GM19239 (cell line): ENCODE results near the gene GNB3.
A peak's percentile ranks its signal among the peaks of the same experiment; 100 is the strongest.
"Not testable (repeated sequence)": the region's sequence is repeated elsewhere in the genome, so short reads cannot be mapped to it uniquely, and the experiment has no call there.

Experiments used
- DNase-seq: peaks from one replicate; pipeline ENCODE4 v3.0.0; 2011; ENCODE audit warnings: low spot score; ENCODE audit not compliant: insufficient read length
- FAIRE-seq: peaks from 2 replicates; lab custom pipeline; 2011; peaks lifted over from hg19 to GRCh38; lab: Jason Lieb, UNC

The GNB3 gene

DNA sequence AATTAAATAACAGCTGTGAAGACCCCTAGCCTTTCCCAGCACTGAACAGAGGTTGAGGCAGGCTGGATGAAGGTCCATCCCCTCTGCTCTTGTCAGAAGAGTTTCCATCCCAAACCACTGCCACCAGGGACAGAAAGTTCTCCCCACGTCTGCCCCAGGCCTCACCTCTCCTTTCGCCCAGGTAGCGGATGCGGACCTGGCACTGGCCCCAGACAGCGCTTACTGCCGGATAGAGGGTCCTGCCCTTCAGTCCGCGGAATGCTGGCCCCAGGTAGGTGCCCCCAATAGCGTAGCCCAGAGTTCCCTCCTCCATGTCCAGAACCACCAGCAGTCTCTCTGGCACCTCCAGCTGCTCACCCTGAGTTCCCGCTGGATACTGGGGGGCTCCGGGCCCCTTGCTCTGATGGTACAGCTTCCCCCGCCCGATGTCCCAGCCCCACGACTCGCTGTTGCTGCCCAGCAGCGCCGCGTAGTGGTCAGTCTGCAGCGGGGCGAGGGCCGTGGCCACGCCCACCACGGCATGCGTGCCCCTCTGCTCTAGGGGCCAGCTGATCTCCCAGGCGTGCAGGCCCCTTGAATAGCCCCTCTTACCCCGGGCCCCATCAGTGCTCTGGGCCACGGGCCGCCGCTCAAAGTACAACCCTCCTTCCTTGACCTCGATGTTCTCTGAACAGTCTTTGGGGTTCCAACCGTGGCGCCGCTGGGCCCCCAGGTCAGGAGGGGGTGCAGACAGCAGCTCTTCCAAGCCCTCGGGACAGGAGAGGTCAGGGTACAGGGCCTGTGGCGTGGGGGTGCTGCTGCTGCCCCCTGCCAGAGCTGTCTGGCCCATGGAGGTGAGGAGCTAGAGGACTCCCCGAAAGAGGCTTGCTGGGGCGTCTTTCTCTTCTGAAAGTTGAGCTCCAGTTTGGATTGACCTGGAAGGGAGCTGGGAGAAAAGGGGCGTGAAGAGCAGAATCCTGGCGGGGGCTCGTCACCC is 31.6 kb downstream of the GNB3 start:
- FAIRE-seq (peak; percentile 70), DNase-seq (no peak)

DNA sequence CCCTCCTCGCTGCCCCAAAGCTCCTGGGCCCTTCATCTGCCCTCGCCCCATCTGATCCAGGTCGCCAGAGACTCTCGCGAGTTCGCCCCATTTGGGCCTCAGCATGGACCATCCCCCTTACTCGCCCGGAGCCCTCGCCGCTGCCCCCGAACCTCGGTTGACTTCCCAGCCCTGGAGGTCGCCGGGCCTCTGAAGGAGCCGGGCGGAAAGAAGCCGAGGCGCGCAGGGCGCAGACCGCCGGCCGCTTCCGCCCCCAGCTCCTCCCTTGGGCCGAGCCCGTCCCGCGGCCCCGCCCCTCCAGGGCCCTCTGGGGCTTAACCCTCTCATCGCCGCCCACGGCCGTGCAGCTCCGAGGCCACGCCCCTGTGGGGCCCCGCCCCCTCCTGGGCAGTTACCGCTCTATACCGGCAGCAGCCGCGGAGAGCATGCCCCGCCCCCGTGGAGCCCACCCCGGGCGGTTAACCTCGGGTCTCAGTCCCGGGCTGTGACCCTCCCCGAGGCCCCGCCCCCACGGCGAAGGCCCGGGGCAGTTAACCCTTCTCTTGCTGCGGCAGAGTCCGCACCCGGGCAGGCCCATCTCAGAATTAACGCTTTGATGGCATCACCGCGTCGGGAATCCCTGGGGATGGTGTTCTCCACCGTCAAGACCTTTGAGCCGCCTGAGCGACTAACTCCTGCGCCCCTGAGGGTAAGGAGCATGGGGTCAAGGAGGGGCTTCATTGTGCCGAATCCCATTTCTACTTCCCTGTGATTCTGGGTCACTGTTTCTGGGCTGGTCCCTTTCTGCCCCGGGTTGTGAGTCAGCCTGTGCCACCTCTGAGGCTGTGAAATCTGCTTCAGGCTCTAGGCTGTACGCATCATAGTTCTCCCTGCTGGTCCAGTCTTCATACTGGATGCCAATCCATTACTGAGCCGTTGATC is 32.6 kb downstream of the GNB3 start, which contains the start of gene SPSB2:
TSS of gene SPSB2 (minus strand) at position 210 of the 921 bp plus-strand sequence. CDS start 402 bp downstream, outside the sequence.
- FAIRE-seq (peak; percentile 78), DNase-seq (peak; percentile 89)

DNA sequence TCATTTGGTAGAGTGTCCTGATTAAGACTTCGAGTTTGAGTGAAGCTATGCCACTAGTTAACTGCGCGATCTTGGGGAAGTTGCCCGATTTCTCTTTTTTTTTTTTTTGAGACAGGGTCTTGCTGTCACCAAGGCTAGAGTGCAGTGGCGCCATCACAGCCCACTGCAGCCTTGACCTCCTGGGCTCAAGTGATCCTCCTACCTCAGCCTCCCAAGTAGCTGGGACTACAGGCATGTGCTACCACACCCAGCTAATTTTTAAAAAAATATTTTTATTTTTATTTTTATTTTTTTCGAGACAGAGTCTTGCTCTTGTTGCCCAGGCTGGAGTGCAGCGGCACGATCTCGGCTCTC is 33.3 kb downstream of the GNB3 start:
- not testable (repeated sequence) for DNase-seq, FAIRE-seq

DNA sequence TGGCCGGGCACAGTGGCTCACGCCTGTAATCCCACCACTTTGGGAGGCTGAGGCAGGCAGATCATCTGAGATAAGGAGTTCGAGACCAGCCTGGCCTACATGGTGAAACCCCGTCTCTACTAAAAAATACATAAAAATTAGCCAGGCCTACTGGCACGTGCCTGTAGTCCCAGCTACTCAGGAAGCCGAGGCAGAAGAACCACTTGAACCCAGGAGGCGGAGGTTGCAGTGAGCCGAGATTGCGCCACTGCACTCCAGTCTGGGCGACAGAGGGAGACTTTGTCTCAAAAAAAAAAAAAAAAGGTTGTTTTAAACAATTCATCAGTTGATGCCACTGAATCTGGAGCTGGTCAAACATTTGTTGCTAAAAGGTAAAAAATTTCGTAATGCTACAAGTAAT is 39.1 kb downstream of the GNB3 start:
- FAIRE-seq, DNase-seq: not testable (repeated sequence)

DNA sequence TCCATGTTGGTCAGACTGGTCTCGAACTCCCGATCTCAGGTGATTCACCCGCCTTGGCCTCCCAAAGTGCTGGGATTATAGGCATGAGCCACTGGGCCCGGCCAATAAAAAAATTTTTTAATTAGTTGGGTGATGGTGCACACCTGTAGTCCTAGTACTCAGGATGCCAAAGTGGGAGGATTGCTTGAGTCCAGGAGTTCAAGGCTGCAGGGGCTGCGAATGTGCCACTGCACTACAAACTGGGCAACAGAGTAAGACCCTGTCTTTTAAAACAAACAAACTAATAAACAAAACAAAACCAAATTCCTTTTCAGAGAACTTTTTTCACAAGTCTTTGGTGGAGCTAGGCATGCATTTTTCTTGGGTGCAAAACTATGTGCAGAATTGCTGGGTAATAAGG is 42.5 kb downstream of the GNB3 start:
- no peak for DNase-seq
- no peak for FAIRE-seq

DNA sequence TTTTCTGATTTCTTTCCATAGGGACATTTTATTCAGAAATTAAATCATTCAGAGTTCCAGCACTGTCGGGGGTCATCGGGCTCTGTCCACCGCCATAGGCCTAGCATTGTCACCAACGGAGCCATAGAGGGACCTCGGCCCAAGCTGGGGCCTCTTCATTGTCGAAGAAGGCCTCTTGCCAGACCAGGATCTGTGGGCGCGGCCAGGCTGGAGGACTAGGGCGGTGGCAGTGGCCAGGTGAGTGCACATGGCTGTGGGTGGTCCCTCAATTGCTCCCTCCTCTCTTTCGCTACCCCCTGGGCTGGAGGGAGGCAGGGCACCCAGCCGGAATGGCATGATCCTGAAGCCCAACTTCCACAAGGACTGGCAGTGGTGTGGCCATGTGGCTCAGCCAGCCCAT is 43.0 kb downstream of the GNB3 start:
- DNase-seq (no peak), FAIRE-seq (no peak)

DNA sequence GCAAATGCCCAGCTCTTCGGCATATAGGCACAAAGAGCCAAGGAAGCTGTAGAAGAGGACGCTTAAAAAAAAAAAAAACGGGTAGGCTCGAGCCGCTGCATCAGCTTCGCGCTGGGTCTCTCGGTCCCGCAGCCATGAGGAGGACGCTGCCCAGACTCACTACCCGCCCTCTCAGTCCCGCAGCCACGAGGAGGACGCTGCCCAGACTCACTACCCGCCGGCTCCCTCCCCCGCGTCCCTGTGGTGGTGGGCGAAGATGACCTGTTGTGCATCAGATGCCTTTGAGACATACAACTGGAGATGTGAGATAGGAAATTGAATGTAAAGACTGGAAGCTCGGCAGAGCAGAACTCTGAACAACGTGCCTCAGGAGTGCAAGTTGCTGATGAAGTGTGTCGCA is 43.8 kb downstream of the GNB3 start:
- DNase-seq: no peak
- FAIRE-seq: no peak

DNA sequence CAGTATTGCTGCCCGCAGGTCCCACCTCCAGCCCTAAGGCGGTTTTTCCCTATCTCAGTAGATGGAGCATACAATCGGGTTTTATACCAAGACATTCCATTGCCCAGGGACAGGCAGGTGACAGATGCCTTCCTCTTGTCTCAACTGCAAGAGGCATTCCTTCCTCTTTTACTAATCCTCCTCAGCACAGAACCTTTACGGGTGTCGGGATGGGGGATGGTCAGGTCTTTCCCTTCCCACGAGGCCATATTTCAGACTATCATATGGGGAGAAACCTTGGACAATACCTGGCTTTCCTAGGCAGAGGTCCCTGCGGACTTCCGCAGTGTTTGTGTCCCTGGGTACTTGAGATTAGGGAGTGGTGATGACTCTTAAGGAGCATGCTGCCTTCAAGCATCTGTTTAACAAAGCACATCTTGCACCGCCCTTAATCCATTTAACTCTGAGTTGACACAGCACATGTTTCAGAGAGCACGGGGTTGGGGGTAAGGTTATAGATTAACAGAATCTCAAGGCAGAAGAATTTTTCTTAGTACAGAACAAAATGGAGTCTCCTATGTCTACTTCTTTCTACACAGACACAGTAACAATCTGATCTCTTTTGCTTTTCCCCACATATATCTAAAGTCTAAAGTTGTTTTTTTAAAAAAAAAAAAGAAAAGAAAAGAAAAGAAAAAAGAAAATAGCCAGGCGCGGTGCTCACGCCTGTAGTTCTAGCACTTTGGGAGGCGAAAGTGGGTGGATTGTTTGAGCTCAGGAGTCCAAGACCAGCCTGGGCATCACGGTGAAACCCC is 45.7 kb downstream of the GNB3 start:
- not testable (repeated sequence) for DNase-seq, FAIRE-seq

DNA sequence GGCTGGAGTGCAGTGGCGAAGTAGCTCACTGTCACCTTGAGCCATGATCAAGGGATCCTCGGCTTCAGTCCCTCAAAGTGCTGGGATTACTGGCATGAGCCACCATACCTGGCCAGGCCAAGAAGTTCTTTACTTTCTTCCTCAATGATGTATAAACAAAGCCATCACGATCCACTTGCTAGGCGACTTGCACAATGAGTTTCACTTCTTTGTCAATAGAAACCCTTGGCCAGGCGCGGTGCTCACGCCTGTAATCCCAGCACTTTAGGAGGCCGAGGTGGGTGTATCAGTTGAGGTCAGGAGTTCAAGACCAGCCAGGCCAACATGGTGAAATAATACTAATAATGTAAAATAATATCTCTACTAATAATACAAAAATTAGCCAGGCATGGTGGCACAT is 46.7 kb downstream of the GNB3 start:
- FAIRE-seq (no peak), DNase-seq (no peak)

DNA sequence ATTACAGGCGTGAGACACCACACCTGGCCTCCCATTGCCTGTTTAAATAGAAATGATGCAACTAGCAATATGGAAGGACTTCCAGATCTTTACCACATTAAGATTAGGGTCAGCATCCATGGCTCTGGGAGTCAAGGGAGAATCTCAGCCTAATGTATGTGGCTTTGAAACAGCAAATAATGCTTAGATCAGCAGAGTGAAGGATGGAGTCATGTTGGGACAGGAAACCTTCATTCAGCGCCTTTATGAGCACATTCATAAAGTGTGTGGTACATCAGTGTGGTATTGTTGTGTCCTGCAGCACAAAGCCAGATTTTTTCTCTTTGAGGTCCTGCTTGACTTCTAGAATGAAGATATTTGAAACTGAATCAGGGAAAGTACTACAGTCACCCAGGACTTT is 47.6 kb downstream of the GNB3 start:
- FAIRE-seq (no peak), DNase-seq (no peak)

DNA sequence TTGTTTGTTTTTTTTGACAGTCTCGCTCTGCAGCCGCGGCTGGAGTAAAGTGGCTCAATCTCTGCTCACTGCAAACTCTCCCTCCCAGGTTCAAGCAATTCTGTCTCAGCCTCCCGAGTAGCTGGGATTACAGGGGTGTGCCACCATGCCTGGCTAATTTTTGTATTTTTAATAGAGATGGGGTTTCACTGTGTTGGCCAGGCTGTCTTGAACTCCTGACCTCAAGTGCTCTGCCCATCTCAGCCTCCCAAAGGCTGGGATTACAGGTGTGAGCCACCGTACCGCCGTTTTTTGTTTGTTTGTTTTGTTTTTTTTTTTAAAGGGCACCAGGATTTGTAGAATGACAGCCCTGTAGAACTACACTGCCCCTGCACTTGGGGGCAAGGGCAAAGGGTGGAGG is 48.1 kb downstream of the GNB3 start:
- FAIRE-seq, DNase-seq: not testable (repeated sequence)

DNA sequence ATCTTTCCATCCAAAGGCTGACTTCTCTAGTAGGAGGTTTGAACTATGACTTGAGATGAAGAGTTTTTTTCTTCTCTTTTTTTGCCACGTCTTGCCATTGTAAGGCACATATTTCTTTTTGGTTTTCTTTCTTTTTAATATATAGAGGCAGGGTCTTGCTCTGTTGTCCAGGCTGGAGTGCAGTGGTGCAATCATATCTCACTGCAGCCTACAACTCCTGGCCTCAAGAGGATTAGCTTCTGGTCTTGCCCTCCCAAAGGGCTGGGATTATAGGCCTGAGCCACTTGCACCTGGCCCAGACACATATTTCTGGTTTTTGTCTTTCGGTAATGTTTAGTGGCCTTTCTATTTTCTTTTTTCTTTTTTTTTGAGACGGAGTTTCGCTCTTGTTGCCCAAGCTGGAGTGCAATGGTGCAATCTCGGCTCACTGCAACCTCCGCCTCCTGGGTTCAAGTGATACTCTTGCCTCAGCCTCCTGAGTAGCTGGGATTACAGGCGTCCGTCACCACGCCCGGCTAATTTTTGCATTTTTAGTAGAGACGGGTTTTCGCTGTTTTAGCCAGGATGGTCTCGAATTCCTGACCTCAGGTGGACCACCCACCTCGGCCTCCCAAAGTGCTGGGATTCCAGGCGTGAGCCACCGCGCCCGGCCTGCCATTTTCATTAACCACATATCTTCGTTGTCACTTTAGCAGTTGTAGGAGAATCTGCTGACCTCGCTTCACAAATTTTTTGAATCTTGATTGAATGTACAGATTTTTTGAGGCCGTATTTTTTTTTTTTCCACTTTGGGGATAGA is 49.2 kb downstream of the GNB3 start:
- not testable (repeated sequence) for FAIRE-seq, DNase-seq

DNA sequence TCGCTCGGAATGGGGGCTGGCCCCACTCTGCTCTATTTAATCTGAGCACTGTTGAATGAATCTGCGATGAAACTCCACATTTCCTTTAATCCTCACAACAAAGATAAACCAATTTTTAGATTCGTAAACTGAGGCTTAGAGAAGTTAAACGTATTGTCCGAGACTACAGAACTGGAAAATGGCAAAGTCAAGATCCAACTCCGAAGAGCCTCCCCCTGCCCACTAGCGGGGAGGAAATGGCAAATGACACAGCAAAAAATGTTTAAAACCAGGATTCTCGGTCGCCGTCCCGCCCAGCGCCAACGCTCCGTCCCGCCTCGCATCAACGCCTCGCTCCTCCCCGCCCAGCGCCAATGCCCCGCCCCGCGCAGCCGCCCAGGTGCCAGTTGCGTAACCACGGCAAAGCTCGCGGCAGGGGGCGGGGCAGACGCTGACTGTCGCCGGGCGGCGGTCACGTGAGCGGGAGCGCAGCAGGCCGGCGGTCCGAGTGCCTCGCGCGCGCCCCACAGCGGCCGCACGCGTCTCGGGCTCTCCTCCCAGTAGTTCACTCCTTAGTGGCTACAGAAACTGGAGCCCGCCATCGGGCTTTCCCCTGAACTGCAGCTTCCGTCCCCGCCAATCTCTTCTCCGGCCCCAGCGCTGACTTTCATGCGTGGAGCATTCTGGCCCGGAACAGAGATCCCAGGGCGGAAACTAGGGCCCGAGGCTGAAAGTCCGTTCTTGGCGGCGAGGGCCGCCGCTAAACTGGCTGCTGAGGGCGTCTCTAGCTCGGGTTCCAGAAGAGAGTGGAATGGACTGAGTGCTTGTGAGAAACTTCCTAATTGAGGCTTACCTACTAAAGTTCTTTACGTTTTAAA is 50.3 kb downstream of the GNB3 start:
- DNase-seq (peak; percentile 93), FAIRE-seq (peak; percentile 94)

DNA sequence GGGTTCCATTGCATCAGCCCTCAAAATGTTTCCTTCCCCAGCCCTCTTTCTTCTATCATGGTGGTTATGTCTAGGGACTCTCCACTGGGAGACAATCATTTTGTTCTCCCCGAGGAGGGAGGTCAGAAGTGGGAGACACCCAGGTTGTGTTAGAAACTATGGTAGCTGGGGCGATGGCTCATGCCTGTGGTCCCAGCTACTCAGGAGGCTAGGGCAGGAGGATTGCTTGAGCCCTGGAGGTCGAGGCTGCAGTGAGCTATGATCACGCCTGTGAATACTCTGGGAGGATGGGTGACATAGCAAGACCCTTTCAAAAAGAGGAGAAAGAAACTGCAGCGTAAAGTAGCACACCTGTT is 50.9 kb downstream of the GNB3 start:
- DNase-seq (no peak), FAIRE-seq (no peak)

DNA sequence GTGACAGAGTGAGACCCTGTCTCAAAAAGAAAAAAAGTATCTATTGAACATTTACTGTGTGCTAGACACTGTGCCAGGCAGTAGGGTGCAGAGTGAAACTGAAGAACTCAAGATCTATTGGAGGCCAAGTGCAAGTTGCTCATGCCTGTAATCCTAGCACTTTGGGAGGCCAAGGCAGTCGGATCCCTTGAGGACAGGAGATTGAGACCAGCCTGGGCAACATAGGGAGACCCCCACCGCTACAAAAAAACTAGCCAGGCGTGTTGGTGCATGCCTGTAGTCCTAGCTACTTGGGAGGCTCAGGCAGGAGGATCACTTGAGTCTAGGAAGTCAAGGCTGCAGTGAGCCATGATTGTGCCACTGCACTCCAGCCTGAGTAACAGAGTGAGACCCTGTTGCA is 52.0 kb downstream of the GNB3 start:
- not testable (repeated sequence) for DNase-seq, FAIRE-seq

DNA sequence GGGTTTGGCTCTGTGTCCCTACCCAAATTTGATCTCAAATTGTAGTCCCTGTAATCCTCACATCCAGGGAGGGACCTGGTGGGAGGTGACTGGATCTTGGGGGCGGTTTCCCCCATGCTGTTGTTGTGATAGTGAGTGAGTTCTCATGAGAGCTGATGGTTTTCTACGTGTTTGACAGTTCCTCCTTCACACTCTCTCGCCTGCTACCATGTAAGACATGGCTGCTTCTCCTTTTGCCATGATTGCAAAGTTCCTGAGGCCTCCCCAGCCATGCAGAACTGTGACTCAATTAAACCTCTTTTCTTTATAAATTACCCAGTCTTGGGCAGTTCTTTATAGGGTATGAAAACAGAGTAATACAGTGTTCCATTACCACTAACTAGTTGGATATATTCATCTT is 53.6 kb downstream of the GNB3 start:
- no peak for DNase-seq
- FAIRE-seq: no peak
